ENCODE measurements around the gene PFKFB4. TPM values are rescaled to one million over a fixed set of nuclear protein-coding genes. Genes with fewer than 3 reads are reported as not detected.
"Not testable (repeated sequence)": the region's sequence is repeated elsewhere in the genome, so short reads cannot be mapped to it uniquely, and the experiment has no call there.

The PFKFB4 gene
- total RNA-seq, 1 donor from 2014 or later: 11.5 TPM

GRCh38 chr3:48477959-48478520 lies 78.6 kb downstream of the PFKFB4 start:
- Mint-ChIP-seq H3K36me3 (ENCODE audit: low read depth, unreplicated experiment) (peaks cover 22% of the 10 kb centered on the region), H3K27ac (ENCODE audit: unreplicated experiment) (no peak overlapping the region), H3K4me3 (ENCODE audit: unreplicated experiment) (no peak overlapping the region), H3K27me3 (ENCODE audit: unreplicated experiment) (peaks cover 7% of the 10 kb centered on the region), H3K4me1 (ENCODE audit: unreplicated experiment) (peaks cover 4% of the 10 kb centered on the region), H3K9me3 (ENCODE audit: unreplicated experiment) (no peaks in the 10 kb centered on the region)
- no peak for DNase-seq (ENCODE audit: low spot score)
- no peak for TF ChIP-seq CTCF (IDR thresholded peaks at IDR 0.05; ENCODE audit: unreplicated experiment)

- Mint-ChIP-seq H3K27ac (ENCODE audit: unreplicated experiment) (no peak overlapping the region), H3K9me3 (ENCODE audit: unreplicated experiment) (no peaks in the 10 kb centered on the region), H3K36me3 (ENCODE audit: low read depth, unreplicated experiment) (peaks cover 27% of the 10 kb centered on the region), H3K4me3 (ENCODE audit: unreplicated experiment) (no peak overlapping the region), H3K27me3 (ENCODE audit: unreplicated experiment) (peaks cover 13% of the 10 kb centered on the region), H3K4me1 (ENCODE audit: unreplicated experiment) (peaks cover 9% of the 10 kb centered on the region)
- DNase-seq (ENCODE audit: low spot score): no peak
- no peak for TF ChIP-seq CTCF (IDR thresholded peaks at IDR 0.05; ENCODE audit: unreplicated experiment)
Observed at GRCh38 chr3:48476426-48477053, 80.1 kb downstream of the PFKFB4 start.

GRCh38 chr3:48475188-48475587 lies 81.4 kb downstream of the PFKFB4 start:
- no peak for DNase-seq (ENCODE audit: low spot score)
- peaks cover 9% of the 10 kb centered on the region for H3K4me1 Mint-ChIP-seq (ENCODE audit: unreplicated experiment)
- H3K36me3 Mint-ChIP-seq (ENCODE audit: low read depth, unreplicated experiment): peaks cover 25% of the 10 kb centered on the region
- no peak for TF ChIP-seq CTCF (IDR thresholded peaks at IDR 0.05; ENCODE audit: unreplicated experiment)
- no peak overlapping the region for H3K4me3 Mint-ChIP-seq (ENCODE audit: unreplicated experiment)
- no peaks in the 10 kb centered on the region for H3K9me3 Mint-ChIP-seq (ENCODE audit: unreplicated experiment)
- H3K27ac Mint-ChIP-seq (ENCODE audit: unreplicated experiment): no peak overlapping the region
- H3K27me3 Mint-ChIP-seq (ENCODE audit: unreplicated experiment): peaks cover 13% of the 10 kb centered on the region

- H3K4me3 Mint-ChIP-seq (ENCODE audit: unreplicated experiment): no peak overlapping the region
- peaks cover 11% of the 10 kb centered on the region for H3K4me1 Mint-ChIP-seq (ENCODE audit: unreplicated experiment)
- no peak overlapping the region for H3K27ac Mint-ChIP-seq (ENCODE audit: unreplicated experiment)
- TF ChIP-seq CTCF (IDR thresholded peaks at IDR 0.05; ENCODE audit: unreplicated experiment): no peak
- H3K9me3 Mint-ChIP-seq (ENCODE audit: unreplicated experiment): no peaks in the 10 kb centered on the region
- H3K27me3 Mint-ChIP-seq (ENCODE audit: unreplicated experiment): peaks cover 13% of the 10 kb centered on the region
- peaks cover 28% of the 10 kb centered on the region for H3K36me3 Mint-ChIP-seq (ENCODE audit: low read depth, unreplicated experiment)
- DNase-seq (ENCODE audit: low spot score): no peak
Observed at GRCh38 chr3:48474619-48475018, 82.0 kb downstream of the PFKFB4 start.

- Mint-ChIP-seq H3K4me1 (ENCODE audit: unreplicated experiment) (peaks cover 13% of the 10 kb centered on the region), H3K27me3 (ENCODE audit: unreplicated experiment) (peaks cover 13% of the 10 kb centered on the region), H3K36me3 (ENCODE audit: low read depth, unreplicated experiment) (peaks cover 31% of the 10 kb centered on the region), H3K4me3 (ENCODE audit: unreplicated experiment) (peak overlapping the region; percentile 99)
- DNase-seq (ENCODE audit: low spot score); H3K27ac Mint-ChIP-seq (ENCODE audit: unreplicated experiment); H3K9me3 Mint-ChIP-seq (ENCODE audit: unreplicated experiment): not testable (repeated sequence)
Observed at GRCh38 chr3:48474031-48474430, 82.6 kb downstream of the PFKFB4 start.
